Measurements from ENCODE around the gene ORC6.
A peak's percentile ranks its signal among the peaks of the same experiment; 100 is the strongest.

ORC6 gene

DNA sequence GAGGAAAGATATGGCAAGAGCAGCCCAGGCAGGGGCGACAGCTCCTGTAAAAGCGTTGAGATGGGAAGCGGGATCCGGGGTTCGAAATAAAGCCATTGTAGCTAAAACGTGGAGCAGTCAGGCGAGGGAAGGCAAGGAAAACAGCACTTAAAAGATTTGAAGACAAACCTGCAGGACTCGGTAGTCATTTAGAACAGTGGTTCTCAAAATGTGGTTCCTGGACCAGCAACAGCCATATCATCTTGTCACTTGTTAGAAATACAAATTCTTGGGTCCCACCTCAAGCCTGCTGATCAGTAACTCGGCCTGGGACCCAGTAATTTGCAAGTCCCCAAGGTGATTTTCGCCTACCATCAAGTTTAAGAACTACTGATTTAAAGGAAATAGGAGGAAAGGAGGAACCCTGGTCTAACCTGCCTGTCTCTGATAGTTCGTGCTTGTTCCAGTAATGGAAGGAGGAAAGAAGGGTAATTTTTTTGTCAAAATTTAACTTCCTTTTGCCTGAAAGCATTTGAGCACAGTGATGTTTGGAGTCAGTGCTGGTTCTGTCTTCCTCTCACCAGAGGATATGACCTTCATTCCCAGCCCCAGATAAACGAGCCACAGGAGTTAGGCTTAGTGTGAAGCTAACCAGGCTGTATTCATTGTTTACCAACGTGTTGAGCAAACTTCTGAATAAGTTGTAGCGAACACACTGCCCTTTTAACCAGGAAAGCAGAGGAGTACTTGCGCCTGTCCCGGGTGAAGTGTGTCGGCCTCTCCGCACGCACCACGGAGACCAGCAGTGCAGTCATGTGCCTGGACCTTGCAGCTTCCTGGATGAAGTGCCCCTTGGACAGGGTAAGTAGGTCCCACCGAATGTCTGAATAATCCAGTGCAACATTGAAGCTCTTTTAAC, 1.1 kb downstream of the ORC6 start:
- no peak overlapping the region for H3K27ac Mint-ChIP-seq
- peaks cover 4% of the 10 kb centered on the region for H3K36me3 Mint-ChIP-seq
- H3K9me3 Mint-ChIP-seq, result no peaks in the 10 kb centered on the region
- no peak overlapping the region for H3K4me3 Mint-ChIP-seq
- H3K4me1 Mint-ChIP-seq, result peaks cover 36% of the 10 kb centered on the region
- H3K27me3 Mint-ChIP-seq, result no peaks in the 10 kb centered on the region

DNA sequence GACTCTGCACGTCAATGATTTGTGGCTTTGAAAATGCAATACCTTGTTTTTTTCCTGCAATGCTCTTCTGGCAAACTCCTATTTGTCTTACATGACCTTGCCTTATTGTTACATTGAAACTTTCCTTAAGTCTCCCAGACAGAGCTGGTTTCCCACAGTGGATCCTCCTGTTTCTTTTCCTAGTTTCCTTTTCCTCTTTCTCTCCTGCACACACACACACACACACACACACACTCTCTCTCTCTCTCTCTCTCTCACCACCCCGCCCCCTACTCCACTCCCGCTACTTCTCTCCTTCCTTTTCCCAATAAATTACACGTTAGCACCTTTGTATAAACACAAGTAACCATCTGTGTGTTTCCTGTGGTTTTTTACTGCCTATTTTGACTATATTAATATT, 2.3 kb downstream of the ORC6 start:
- no peak overlapping the region for H3K27ac Mint-ChIP-seq
- peak overlapping the region; percentile 67 for H3K4me3 Mint-ChIP-seq
- H3K9me3 Mint-ChIP-seq, result no peaks in the 10 kb centered on the region
- peaks cover 24% of the 10 kb centered on the region for H3K4me1 Mint-ChIP-seq
- no peaks in the 10 kb centered on the region for H3K27me3 Mint-ChIP-seq
- H3K36me3 Mint-ChIP-seq, result peaks cover 8% of the 10 kb centered on the region

DNA sequence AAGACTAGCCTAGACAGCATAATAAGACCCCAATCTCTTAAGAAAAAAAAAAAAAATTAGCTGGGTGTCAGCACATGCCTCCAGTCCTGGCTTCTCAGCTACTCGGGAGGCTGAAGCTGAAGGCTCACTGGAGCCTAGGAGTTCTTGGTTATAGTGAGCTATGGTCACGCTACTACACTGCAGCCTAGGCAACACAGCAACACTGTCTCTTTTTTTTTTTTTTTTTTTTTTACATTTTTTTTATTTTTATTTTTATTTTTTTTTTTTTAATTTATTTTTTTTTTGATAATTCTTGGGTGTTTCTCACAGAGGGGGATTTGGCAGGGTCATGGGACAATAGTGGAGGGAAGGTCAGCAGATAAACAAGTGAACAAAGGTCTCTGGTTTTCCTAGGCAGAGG, 4.1 kb downstream of the ORC6 start:
- H3K27ac Mint-ChIP-seq, result no peak overlapping the region
- H3K27me3 Mint-ChIP-seq, result no peaks in the 10 kb centered on the region
- H3K36me3 Mint-ChIP-seq, result peaks cover 8% of the 10 kb centered on the region
- H3K4me1 Mint-ChIP-seq, result peaks cover 10% of the 10 kb centered on the region
- no peak overlapping the region for H3K4me3 Mint-ChIP-seq
- H3K9me3 Mint-ChIP-seq, result no peaks in the 10 kb centered on the region

DNA sequence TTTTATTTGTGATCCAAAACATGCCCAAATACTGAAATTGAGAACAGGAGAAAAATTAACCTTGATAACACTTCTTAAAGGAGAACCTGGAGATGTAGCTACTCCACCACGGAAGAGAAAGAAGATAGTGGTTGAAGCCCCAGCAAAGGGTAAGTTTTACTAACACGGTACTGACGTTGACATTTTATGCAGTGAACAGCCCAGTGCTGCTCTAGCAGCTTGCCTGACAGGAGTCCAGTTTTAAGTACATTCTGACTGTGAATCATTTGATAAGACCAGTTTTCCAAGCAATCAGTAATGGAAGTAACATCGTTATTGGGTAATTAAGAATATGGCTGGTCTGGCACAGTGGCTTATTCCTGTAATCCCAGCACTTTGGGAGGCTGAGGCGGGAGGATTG, 6.5 kb downstream of the ORC6 start:
- H3K4me3 Mint-ChIP-seq, result no peak overlapping the region
- no peak overlapping the region for H3K27ac Mint-ChIP-seq
- H3K36me3 Mint-ChIP-seq, result peaks cover 8% of the 10 kb centered on the region

DNA sequence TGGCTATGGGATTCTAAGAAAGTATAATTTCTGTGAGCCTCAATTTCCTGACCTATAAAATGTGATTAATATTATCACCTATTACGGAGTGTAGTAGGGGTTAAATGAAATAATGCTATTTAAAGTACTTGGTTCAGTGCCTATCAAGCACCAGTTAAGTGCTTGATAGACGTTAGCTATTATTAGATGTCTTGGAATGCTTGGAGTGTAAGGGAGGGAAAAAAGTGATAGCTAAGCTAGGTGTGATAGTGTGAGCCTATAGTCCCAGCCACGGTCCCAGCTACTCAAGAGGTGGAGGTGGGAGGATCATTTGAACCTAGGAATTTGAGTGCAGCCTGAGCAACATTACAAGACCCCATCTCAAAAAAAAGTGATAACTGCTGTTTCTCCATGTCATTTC, 7.5 kb downstream of the ORC6 start:
- Mint-ChIP-seq H3K4me3 (no peak overlapping the region), H3K36me3 (peaks cover 8% of the 10 kb centered on the region), H3K27ac (no peak overlapping the region), H3K4me1 (peaks cover under 1% of the 10 kb centered on the region), H3K27me3 (no peaks in the 10 kb centered on the region), H3K9me3 (no peaks in the 10 kb centered on the region)

More for the DNA sequence above, 6.5 kb downstream of the ORC6 start:
- H3K27me3 Mint-ChIP-seq, result no peaks in the 10 kb centered on the region
- H3K9me3 Mint-ChIP-seq, result no peaks in the 10 kb centered on the region
- peaks cover 10% of the 10 kb centered on the region for H3K4me1 Mint-ChIP-seq

DNA sequence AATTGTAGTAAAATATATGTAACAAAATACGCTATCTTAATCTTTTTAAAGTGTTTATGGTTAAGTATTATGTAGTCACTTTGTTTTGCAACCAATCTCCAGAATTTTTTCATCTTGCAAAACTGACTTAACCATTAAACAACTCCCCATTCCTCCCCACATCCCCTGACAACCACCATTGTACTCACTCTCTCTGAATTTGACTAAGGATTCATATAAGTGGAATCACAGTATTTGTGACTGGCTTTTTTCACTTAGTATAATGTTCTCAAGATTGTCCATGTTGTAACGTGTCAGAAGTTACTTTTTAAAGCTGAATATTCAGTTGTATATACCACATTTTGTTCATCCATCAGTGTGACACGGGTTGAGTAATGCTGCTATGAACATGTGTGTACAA, 10.6 kb downstream of the ORC6 start:
- Mint-ChIP-seq H3K27me3 (no peaks in the 10 kb centered on the region), H3K4me3 (no peak overlapping the region), H3K9me3 (no peaks in the 10 kb centered on the region), H3K27ac (no peak overlapping the region), H3K4me1 (no peaks in the 10 kb centered on the region), H3K36me3 (peaks cover 8% of the 10 kb centered on the region)

DNA sequence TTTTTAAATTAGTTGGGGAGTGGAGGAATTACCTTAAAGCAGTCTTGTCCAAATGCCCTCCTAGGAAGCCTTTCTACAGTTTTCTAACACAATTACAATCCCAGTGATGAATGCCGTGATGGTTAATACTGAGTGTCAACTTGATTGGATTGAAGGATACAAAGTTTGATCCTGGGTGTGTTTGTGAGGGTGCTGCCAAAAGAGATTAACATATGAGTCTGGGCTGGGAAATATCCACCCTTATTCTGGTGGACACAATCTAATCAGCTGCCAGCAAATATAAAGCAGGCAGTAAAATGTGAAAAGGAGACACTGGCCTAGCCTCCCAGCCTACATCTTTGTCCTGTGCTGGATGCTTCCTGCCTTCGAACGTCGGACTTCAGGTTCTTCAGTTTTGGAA, 12.2 kb downstream of the ORC6 start:
- H3K4me3 Mint-ChIP-seq, result no peak overlapping the region
- H3K36me3 Mint-ChIP-seq, result no peaks in the 10 kb centered on the region
- no peaks in the 10 kb centered on the region for H3K4me1 Mint-ChIP-seq
- no peak overlapping the region for H3K27ac Mint-ChIP-seq
- H3K27me3 Mint-ChIP-seq, result no peaks in the 10 kb centered on the region
- no peaks in the 10 kb centered on the region for H3K9me3 Mint-ChIP-seq

DNA sequence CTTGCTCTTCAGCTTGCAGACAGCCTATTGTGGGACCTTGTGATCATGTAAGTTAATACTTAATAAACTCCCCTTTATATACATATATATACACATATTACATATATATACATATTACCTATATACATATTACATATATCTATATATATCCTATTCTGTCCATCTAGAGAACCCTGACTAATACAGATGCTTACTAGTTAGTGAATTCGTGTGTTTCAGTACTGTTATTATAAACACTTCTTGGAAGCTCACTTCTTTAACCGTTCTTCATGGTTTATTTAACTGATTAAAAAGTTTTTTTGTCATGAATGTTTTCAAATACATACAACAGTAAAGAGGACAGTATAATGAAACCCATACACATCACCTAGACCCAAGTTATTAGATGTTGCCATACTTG, 12.6 kb downstream of the ORC6 start:
- H3K4me3 Mint-ChIP-seq, result no peak overlapping the region
- no peaks in the 10 kb centered on the region for H3K4me1 Mint-ChIP-seq
- no peaks in the 10 kb centered on the region for H3K27me3 Mint-ChIP-seq
- H3K9me3 Mint-ChIP-seq, result no peaks in the 10 kb centered on the region
- no peaks in the 10 kb centered on the region for H3K36me3 Mint-ChIP-seq
- H3K27ac Mint-ChIP-seq, result no peak overlapping the region

DNA sequence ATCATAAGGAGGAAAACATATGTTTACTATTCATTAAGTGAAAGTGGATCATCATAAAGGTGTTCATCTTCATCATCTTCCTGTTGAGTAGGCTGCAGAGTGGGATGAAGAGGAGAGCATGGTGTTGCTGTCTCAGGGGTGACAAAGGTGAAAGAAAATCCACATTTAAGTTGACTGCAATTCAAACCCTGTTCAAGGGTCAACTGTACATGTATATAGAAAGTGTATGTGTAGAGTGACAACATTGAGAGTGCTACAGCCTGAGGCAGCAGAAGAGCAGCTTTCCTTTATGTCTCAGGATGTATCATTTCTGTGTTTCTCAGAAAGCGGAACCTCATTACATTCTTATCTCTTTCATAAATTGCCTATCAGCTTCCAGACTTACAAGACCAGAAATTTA, 17.2 kb downstream of the ORC6 start:
- Mint-ChIP-seq H3K4me1 (no peaks in the 10 kb centered on the region), H3K27ac (no peak overlapping the region), H3K9me3 (no peaks in the 10 kb centered on the region), H3K27me3 (no peaks in the 10 kb centered on the region), H3K36me3 (no peaks in the 10 kb centered on the region), H3K4me3 (no peak overlapping the region)

DNA sequence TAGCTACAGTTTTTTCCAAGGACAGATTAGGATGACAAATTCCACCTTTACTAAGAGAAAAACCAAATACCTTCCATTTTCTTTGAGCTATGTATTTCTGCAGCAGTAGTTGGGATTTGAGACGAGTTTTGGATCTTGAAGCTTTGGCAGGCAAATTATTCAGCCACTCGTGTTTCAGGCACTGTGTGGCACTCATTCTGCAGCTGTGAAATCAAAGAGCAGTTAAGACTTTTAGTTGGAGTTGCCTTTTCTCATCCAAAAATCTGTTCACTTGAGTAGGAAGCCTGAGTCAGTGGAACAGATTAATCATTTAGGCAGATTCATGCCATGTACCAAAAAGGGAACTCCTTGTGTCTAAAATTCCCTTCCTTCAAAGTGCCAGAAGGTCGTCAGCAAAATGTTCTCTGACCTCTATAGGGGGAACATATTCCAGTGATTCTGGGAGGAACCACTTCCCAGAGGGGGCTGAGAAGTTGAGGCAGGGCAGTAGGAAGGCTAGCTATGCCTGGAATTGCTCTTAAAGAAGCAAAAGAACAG, 20.1 kb downstream of the ORC6 start:
- Mint-ChIP-seq H3K36me3 (no peaks in the 10 kb centered on the region), H3K4me3 (no peak overlapping the region), H3K27ac (no peak overlapping the region), H3K9me3 (no peaks in the 10 kb centered on the region), H3K4me1 (no peaks in the 10 kb centered on the region), H3K27me3 (no peaks in the 10 kb centered on the region)

DNA sequence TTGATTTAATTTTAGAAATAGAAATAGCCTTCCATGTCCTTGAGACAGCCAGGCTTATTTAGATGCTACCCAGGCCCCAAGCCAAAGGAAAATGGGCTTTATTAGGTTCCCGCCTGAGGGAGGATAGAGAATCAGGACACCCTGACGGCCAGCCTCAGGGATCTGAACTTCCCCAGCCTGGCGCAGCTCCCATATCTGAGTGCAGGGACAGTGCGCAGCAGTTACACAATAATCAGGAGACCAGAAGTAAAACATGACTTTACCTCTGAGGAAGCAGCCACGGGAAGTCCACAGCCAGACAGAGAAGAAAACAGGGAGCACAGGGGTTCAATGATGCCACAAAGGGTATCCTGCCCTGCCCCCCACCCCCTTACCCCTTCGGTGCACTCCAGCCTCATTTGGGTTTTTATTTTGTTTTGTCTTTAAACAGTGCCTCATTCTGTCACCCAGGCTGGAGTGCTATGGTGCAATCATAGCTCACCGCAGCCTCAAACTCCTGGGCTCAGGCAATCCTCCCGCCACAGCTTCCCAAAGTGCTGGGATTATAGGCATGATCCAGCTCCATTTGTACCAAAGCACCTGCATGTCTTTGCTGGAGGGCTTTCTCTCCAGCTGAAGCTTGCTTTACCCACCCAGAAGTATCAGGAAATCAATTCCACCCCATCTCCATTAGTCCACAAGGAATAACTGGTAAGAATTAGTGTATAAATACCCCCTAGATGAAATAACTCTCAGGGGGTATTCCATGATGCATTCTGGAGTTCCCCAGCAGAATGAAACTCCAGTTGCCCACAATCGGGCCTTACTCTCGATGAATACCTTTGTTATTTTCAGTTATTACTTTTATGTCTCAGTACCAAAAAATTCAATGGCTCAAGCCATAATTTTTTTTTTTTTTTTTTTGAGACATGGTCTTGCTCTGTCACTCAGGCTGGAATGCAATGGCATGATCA, 21.9 kb downstream of the ORC6 start:
- no peaks in the 10 kb centered on the region for H3K4me1 Mint-ChIP-seq
- no peaks in the 10 kb centered on the region for H3K27me3 Mint-ChIP-seq
- no peaks in the 10 kb centered on the region for H3K36me3 Mint-ChIP-seq
- peak overlapping the region; percentile 46 for H3K27ac Mint-ChIP-seq
- H3K9me3 Mint-ChIP-seq, result no peaks in the 10 kb centered on the region
- H3K4me3 Mint-ChIP-seq, result no peak overlapping the region

DNA sequence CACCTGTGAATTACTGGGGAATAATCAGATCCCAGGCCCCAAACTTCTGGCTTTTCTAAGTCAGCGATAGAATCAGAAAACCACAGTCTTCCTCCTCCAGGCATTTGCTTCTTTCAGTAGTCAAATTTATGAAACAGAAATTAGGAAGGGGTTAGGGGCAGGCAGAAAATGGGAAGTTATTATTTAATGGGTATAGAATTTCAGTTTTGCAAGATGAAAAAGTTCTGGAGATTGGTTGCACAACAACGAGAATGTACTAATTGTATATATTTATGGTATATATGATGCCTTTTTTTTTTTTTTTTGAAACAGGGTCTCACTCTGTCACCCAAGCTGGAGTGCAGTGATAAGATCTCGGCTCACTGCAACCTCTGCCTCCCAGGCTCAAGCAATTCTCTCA, 23.5 kb downstream of the ORC6 start:
- Mint-ChIP-seq H3K27ac (no peak overlapping the region), H3K4me3 (no peak overlapping the region), H3K36me3 (no peaks in the 10 kb centered on the region), H3K4me1 (no peaks in the 10 kb centered on the region), H3K9me3 (no peaks in the 10 kb centered on the region), H3K27me3 (no peaks in the 10 kb centered on the region)

DNA sequence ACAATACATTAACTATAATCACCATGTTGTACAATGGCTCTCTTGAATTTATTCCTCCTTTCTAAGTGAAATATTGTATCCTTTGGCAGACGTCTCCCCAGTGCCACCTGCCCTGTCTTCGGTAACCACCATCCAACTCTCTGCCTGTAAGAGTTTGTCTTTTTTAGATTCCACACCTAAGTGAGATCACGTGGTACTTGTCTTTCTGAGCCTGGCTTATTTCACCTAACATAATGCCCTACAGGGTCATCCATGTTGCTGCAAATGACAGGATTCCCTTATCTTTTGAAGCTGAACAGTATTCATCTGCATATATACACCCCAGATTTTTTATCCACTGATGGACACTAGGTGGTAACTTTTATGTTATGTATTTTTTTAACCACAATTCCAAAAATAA, 24.2 kb downstream of the ORC6 start:
- Mint-ChIP-seq H3K27me3 (no peaks in the 10 kb centered on the region), H3K36me3 (no peaks in the 10 kb centered on the region), H3K27ac (no peak overlapping the region), H3K4me3 (no peak overlapping the region), H3K9me3 (no peaks in the 10 kb centered on the region), H3K4me1 (no peaks in the 10 kb centered on the region)

DNA sequence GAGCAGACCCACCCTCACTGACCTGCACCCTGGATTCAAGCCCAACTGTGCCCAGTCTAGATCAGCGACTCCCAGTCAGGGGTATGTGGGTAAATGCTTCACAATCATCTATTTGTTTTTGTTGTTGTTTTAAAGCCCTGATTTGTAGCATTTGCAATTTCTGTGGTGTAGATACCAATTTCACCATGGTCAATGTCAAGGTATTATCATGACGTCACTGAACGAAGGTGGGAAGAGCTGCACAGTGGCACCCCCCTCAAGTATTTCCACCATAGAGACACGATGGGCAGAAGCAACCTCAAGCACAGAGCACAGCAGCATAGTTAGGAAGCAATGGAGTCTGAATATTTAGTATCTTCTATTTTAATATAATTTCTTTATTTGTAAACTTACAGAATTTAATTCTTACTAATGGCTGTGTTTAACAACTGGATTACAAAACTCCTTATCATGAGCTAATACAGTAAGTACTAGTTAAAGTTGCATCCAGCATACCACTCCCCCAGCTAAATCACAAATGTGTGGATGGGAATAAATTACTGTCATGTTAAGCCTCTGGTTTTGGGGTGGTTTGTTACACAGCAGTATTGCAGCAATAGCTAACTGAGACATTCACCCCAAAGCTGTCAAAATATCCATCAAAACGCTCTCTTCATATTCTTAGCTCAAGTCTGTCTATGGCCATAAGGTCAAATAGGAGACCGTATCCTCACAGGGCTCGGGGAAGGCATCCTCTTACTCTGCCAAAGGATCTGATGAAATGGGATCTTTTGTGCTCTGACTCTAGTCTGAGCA, 25.5 kb downstream of the ORC6 start:
- H3K4me1 Mint-ChIP-seq, result no peaks in the 10 kb centered on the region
- no peak overlapping the region for H3K4me3 Mint-ChIP-seq
- H3K9me3 Mint-ChIP-seq, result no peaks in the 10 kb centered on the region
- H3K27me3 Mint-ChIP-seq, result no peaks in the 10 kb centered on the region
- no peaks in the 10 kb centered on the region for H3K36me3 Mint-ChIP-seq
- no peak overlapping the region for H3K27ac Mint-ChIP-seq

DNA sequence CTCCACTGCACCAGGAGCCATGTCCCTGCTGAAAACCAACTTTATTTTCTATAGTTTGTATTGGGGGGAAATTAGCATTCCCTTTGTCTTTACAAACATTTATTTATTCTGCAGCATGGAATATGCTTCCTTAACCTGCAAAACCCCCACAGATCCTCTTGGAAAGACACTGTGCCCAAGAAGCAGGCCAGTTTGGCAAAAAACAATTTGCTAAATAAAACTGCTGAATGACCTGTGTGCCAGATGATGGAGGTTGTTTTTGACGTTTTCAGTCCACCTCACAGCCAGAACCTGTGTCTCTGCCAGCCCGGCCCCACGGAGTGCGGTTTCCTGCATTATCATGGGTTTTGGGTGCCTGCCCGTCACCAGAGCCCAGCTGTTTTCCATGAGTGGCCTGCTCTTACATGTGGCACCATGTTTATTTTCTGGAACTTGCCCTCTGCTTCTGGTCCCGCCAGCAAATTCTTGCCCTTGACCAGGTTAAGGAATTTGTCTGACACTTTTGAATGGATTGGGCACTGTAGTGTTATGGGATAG, 26.4 kb downstream of the ORC6 start:
- H3K27ac Mint-ChIP-seq, result no peak overlapping the region
- no peak overlapping the region for H3K4me3 Mint-ChIP-seq
- no peaks in the 10 kb centered on the region for H3K36me3 Mint-ChIP-seq
- H3K4me1 Mint-ChIP-seq, result no peaks in the 10 kb centered on the region
- H3K9me3 Mint-ChIP-seq, result no peaks in the 10 kb centered on the region
- H3K27me3 Mint-ChIP-seq, result no peaks in the 10 kb centered on the region
